HL-60 (cell line): ENCODE measurements around the gene PXDC1.

ENCODE experiments used
- POLR2AphosphoS5 ChIP-seq: IDR thresholded peaks from 2 replicates; pipeline ENCODE4 v1.6.1; 2012; ENCODE audit warnings: low read depth
- SPI1 ChIP-seq: IDR thresholded peaks from 2 replicates; pipeline ENCODE4 v1.6.1; 2012; ENCODE audit warnings: low read depth, mild to moderate bottlenecking, borderline replicate concordance
- TF ChIP-seq, protein P1 (sequence below): IDR thresholded peaks from 2 replicates; pipeline ENCODE4 v1.6.1; 2012; ENCODE audit warnings: low read depth; ENCODE audit not compliant: insufficient replicate concordance
- TF ChIP-seq, protein P2 (sequence below): IDR thresholded peaks from one replicate; pipeline ENCODE4 v1.5.1; 2011; ENCODE audit warnings: low read length, control low read depth, inconsistent platforms; ENCODE audit not compliant: insufficient read depth

DNA sequence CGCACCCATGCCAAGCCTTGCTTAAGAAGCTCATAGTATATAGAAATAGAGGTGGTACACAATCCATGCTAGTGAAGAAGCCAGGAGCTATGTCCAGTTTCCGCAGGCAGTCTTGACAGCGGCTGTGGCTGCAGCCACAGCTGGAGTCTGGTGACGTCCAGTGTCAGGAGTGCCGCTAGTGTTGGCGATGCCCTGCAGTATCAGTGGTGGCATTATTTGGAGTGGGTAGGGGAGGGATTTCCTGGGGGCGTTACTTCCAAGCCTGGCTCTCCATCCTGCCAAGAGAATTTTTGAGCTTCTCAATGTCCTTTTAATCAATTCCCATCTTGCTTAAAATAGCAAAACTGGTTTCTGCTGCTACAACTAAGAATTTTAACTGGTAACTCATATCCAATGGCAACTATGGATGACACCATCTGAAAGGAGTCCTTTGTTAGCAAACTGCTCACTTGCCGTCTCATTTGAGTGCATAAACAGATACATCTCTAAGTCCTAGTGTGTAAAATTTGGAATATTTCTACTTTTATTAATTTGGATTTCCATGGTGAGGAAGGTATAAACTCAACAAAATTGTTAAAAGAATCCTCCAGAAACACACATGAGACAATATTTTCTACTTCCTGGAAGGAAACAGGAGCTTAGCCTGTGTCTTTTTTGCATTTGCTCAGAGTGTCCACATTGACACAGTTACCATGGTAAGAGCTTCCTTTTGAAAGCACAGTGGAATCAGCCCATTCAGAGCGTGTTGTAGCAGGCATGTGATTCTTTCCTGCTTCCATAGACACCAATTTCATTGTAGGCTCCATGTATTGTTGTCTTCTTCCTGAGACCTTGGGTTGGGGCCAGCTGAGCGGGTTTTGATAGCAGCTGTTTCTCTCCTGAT is 44.6 kb upstream of the PXDC1 start:
- TF ChIP-seq, protein P1, sequence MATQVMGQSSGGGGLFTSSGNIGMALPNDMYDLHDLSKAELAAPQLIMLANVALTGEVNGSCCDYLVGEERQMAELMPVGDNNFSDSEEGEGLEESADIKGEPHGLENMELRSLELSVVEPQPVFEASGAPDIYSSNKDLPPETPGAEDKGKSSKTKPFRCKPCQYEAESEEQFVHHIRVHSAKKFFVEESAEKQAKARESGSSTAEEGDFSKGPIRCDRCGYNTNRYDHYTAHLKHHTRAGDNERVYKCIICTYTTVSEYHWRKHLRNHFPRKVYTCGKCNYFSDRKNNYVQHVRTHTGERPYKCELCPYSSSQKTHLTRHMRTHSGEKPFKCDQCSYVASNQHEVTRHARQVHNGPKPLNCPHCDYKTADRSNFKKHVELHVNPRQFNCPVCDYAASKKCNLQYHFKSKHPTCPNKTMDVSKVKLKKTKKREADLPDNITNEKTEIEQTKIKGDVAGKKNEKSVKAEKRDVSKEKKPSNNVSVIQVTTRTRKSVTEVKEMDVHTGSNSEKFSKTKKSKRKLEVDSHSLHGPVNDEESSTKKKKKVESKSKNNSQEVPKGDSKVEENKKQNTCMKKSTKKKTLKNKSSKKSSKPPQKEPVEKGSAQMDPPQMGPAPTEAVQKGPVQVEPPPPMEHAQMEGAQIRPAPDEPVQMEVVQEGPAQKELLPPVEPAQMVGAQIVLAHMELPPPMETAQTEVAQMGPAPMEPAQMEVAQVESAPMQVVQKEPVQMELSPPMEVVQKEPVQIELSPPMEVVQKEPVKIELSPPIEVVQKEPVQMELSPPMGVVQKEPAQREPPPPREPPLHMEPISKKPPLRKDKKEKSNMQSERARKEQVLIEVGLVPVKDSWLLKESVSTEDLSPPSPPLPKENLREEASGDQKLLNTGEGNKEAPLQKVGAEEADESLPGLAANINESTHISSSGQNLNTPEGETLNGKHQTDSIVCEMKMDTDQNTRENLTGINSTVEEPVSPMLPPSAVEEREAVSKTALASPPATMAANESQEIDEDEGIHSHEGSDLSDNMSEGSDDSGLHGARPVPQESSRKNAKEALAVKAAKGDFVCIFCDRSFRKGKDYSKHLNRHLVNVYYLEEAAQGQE, result no peak
- TF ChIP-seq, protein P2, sequence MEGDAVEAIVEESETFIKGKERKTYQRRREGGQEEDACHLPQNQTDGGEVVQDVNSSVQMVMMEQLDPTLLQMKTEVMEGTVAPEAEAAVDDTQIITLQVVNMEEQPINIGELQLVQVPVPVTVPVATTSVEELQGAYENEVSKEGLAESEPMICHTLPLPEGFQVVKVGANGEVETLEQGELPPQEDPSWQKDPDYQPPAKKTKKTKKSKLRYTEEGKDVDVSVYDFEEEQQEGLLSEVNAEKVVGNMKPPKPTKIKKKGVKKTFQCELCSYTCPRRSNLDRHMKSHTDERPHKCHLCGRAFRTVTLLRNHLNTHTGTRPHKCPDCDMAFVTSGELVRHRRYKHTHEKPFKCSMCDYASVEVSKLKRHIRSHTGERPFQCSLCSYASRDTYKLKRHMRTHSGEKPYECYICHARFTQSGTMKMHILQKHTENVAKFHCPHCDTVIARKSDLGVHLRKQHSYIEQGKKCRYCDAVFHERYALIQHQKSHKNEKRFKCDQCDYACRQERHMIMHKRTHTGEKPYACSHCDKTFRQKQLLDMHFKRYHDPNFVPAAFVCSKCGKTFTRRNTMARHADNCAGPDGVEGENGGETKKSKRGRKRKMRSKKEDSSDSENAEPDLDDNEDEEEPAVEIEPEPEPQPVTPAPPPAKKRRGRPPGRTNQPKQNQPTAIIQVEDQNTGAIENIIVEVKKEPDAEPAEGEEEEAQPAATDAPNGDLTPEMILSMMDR, result no peak
- TF ChIP-seq POLR2AphosphoS5 (no peak), SPI1 (no peak)
